Activated CD4-positive, alpha-beta memory T cell treated with anti-CD3 and anti-CD28 coated beads, Interleukin-2, amount 10 ng/mL, durations not matched to agents 7 days and 5 days (primary cell): ENCODE results near the gene MLN. TPM values are rescaled to one million over a fixed set of nuclear protein-coding genes. Genes with fewer than 3 reads are reported as not detected.

ENCODE experiments used
- CTCF ChIA-PET: fragments of 350-600 bp; sonication (Branson Sonifier 250); formaldehyde crosslinking; loops from one replicate; lab custom pipeline; 2021; ENCODE audit warnings: antibody characterized with exemption, inconsistent platforms; lab: Charles Lee
- POLR2A ChIA-PET: fragments of 350-600 bp; sonication (Branson Sonifier 250); formaldehyde crosslinking; loops from one replicate; lab custom pipeline; 2021; ENCODE audit warnings: antibody characterized with exemption; lab: Charles Lee
- DNase-seq: peaks from one replicate; pipeline ENCODE4 v3.0.0-alpha.2; 2020
- H3K27ac Mint-ChIP-seq: one replicate; pipeline ENCODE4 v1.8.0; 2021; ENCODE audit warnings: mild to moderate bottlenecking, mixed read lengths
- H3K27me3 Mint-ChIP-seq: one replicate; pipeline ENCODE4 v1.8.0; 2021; ENCODE audit warnings: mixed read lengths
- H3K36me3 Mint-ChIP-seq: one replicate; pipeline ENCODE4 v1.8.0; 2021; ENCODE audit warnings: low read depth, mixed read lengths
- H3K4me1 Mint-ChIP-seq: one replicate; pipeline ENCODE4 v1.8.0; 2021; ENCODE audit warnings: mixed read lengths
- H3K4me3 Mint-ChIP-seq: one replicate; pipeline ENCODE4 v1.8.0; 2021; ENCODE audit warnings: mild to moderate bottlenecking, mixed read lengths
- H3K9me3 Mint-ChIP-seq: one replicate; pipeline ENCODE4 v1.8.0; 2021; ENCODE audit warnings: mixed read lengths
- total RNA-seq, 2 experiments: library from RNA; stranded (reverse); gene quantifications; one replicate each; pipeline ENCODE4 v1.2.3, GENCODE V29; 2021

Gene MLN
- total RNA-seq, 2 experiments from 2014 or later = not detected

DNA sequence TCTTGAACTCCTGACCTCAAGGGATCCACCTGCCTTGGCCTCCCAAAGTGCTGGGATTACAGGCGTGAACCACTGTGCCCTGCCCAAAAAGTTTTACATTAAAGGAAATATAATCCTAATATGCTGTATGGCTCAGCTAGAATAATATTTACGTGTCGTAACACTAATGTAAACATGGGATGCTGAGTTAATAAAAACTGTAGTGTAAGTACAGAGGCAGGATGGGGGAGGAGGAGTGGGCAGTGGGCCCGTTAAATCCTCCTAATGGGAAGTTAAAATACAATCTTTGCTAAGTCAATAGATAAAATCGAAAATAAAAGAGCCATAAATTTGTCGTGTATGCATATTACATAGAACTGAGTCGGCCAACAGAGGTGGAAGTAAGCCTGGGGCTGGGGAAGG is 45.0 kb downstream of the MLN start:
- Mint-ChIP-seq H3K27ac (no peak overlapping the region), H3K27me3 (no peaks in the 10 kb centered on the region), H3K4me3 (no peak overlapping the region), H3K9me3 (no peaks in the 10 kb centered on the region), H3K4me1 (no peaks in the 10 kb centered on the region), H3K36me3 (no peaks in the 10 kb centered on the region)
- no peak for DNase-seq
- ChIA-PET CTCF (interaction anchor here (0.7 to 1.2 kb wide), 2 partner anchors 14 to 47 kb away, joined by 3 read pairs; partner anchors contain the start of gene UQCC2), POLR2A (interaction anchor here (1.2 kb wide), 1 partner anchor 47 kb away, joined by 4 read pairs; the partner anchor contains the start of gene UQCC2)

DNA sequence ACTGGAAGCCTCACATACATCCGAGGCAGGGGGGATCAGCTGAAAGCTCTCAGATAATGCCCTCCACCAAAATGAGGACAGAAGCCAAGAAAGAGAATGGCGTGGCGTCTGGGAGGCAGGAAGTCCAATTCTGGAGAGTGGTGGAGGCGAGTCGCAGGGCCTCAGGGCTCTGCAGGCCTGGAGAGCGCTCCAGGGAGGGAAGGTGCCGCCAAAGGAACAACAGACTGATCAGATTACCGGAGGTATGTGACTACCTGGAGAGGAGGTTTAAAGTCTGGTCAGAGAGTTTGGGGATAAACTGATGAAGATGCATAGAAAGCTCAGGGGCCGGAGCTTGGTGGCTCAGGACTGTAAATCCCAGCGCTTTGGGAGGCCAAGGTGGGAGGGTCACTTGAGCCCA is 45.9 kb downstream of the MLN start:
- CTCF ChIA-PET = no interaction called here
- H3K27me3 Mint-ChIP-seq = no peaks in the 10 kb centered on the region
- POLR2A ChIA-PET = no interaction called here
- H3K9me3 Mint-ChIP-seq = no peaks in the 10 kb centered on the region
- no peak overlapping the region for H3K27ac Mint-ChIP-seq
- no peaks in the 10 kb centered on the region for H3K36me3 Mint-ChIP-seq
- H3K4me3 Mint-ChIP-seq = no peak overlapping the region
- no peaks in the 10 kb centered on the region for H3K4me1 Mint-ChIP-seq
- DNase-seq = no peak

DNA sequence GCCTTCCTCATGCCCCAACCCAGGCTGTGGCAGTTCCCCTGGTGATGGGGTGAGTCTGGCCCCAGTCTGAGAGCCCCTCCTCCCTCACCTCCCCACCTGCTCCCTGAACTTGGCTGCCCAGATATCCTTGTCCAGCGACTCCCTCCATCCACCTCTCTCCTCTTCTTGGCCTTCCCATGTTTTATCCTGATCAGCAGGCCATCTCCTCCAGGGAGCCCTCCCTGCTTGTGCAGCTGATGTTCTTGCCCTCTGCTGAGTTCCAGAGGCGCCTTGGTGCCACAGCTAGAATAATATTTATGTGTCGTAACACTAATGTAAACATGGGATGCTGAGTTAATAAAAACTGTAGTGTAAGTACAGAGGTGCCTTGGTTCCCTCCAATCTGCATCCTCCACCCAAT is 46.7 kb downstream of the MLN start:
- Mint-ChIP-seq H3K36me3 (no peaks in the 10 kb centered on the region), H3K4me1 (no peaks in the 10 kb centered on the region), H3K27ac (no peak overlapping the region), H3K27me3 (no peaks in the 10 kb centered on the region), H3K4me3 (no peak overlapping the region), H3K9me3 (no peaks in the 10 kb centered on the region)
- ChIA-PET CTCF (no interaction called here), POLR2A (no interaction called here)
- DNase-seq = no peak

DNA sequence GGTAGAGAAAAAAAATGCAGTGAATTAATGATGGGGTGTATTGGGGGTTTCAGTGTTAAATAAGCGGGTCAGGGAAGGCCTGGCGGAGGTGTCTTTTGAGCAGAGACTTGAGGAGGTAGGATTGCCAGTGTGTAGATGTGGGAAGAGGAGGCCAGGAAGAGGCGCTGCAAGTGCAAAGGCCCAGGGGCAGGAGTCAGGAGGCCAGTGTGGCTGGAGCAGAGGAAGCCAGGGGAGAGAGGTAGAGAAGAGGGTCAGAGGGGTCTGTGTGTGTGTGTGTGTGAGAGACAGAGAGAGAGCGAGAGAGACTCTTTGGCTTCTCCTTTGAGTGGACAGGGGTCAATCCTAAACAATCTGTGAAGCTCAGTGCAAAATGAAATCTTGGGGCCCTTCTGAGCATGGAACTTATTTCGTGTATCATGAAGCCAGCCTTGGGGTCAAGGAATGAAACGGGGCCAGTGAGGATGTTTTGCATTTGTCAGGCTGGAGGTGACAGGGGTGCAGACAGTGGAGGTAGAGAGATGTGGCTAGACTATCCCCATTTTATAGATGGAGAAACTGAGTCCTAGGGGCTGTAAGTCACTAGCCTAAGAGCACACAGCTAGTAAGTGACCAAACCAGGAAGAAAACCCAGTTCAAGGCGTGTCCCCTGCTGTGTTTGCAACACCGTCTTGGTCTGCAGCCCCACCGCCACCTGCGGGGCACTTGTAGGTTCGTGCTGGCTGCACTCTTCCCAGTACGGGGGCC is 47.4 kb downstream of the MLN start:
- no peak for DNase-seq
- H3K9me3 Mint-ChIP-seq = no peaks in the 10 kb centered on the region
- POLR2A ChIA-PET = no interaction called here
- H3K4me3 Mint-ChIP-seq = no peak overlapping the region
- H3K36me3 Mint-ChIP-seq = no peaks in the 10 kb centered on the region
- H3K4me1 Mint-ChIP-seq = no peaks in the 10 kb centered on the region
- no peaks in the 10 kb centered on the region for H3K27me3 Mint-ChIP-seq
- H3K27ac Mint-ChIP-seq = no peak overlapping the region
- CTCF ChIA-PET = no interaction called here

DNA sequence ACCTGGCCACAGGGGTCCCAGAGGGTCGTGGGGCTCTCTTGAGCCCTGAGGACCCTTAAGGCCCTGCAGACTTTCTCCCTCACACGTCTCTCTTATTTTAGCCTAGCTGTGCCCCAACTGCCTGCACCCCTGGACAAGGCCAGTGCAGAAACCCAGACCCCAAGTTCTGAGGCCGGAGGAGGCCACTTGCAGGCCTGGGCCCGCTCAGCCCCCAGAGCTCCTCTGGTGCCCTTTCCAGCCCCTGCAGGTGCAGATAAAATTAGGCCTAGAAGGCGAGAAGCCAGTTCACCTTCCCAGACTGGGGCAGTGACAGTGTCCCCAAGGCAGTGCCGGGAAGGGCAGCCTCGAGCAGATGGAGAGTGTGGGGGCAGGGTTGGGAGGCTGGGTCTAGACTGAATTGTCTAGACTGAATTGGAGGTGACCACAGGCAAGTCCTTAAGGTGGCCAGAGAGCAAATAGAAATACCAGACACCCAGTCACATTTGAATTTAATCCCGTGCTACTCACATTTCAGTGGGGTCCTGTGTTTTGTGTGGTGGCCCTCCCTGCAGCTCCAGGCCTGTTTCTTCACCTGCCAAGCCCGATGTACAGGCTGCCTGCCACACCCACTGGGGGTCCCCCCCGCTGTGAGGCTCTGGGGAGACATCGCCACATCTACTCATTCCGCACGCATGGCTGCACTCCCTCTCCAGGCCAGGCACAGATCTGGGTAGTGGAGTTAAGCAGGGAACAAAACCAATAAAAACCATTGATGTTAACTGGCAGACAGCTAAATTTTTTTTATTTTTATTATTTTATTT is 48.5 kb downstream of the MLN start:
- no peak overlapping the region for H3K27ac Mint-ChIP-seq
- H3K36me3 Mint-ChIP-seq = no peaks in the 10 kb centered on the region
- H3K4me1 Mint-ChIP-seq = no peaks in the 10 kb centered on the region
- H3K4me3 Mint-ChIP-seq = no peak overlapping the region
- DNase-seq = no peak
- no peaks in the 10 kb centered on the region for H3K27me3 Mint-ChIP-seq
- ChIA-PET POLR2A (no interaction called here), CTCF (no interaction called here)
- H3K9me3 Mint-ChIP-seq = no peaks in the 10 kb centered on the region

DNA sequence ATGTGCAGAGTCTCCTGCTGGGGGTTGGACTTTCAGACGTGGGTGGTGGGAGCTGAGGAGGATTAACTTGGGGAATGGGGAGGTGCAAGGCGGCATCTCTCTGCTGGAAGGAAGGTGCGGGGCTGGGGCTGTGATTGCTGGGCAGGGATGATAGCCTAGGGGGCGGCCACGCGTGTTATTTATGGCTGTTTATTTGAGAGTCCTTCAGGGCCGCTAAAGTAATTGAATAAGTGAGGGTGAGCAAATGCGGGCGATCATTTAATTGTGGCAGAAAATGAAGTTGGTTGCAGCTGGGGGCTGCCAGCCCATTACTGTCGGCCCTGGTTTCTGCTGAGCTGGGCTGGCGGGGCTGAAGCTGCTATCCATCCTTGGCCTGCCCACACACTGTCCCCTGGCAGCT is 49.6 kb downstream of the MLN start:
- Mint-ChIP-seq H3K9me3 (no peaks in the 10 kb centered on the region), H3K4me1 (no peaks in the 10 kb centered on the region), H3K36me3 (no peaks in the 10 kb centered on the region), H3K27me3 (no peaks in the 10 kb centered on the region), H3K27ac (no peak overlapping the region), H3K4me3 (no peak overlapping the region)
- CTCF ChIA-PET = interaction anchor here (1.8 kb wide), 1 partner anchor 10 kb away, joined by 5 read pairs; no protein-coding TSS in a partner anchor
- DNase-seq = no peak
- POLR2A ChIA-PET = no interaction called here

DNA sequence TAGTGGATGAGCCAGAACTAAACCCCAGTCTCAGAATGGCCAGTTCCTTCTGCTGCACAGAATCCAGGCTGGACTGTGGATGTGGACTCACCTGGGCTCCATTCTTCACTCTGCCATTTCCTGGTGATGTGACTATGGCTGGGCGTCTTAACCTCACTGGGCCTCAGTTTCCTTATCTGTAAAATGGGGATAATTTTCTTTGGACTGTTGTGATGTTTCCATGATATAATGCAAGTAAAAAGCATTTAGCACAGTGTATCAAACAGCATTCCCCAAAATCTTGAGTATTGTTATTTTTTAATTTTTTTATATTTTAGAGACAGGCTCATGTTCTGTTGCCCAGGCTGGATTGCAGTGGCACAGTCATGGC is 51.2 kb downstream of the MLN start:
- Mint-ChIP-seq H3K36me3 (no peaks in the 10 kb centered on the region), H3K27ac (no peak overlapping the region), H3K27me3 (no peaks in the 10 kb centered on the region), H3K9me3 (no peaks in the 10 kb centered on the region), H3K4me3 (no peak overlapping the region), H3K4me1 (no peaks in the 10 kb centered on the region)
- DNase-seq = no peak
- ChIA-PET CTCF (interaction anchor here (1.4 to 1.8 kb wide), 2 partner anchors 9 kb away, joined by 3 to 5 read pairs; no protein-coding TSS in a partner anchor), POLR2A (no interaction called here)

DNA sequence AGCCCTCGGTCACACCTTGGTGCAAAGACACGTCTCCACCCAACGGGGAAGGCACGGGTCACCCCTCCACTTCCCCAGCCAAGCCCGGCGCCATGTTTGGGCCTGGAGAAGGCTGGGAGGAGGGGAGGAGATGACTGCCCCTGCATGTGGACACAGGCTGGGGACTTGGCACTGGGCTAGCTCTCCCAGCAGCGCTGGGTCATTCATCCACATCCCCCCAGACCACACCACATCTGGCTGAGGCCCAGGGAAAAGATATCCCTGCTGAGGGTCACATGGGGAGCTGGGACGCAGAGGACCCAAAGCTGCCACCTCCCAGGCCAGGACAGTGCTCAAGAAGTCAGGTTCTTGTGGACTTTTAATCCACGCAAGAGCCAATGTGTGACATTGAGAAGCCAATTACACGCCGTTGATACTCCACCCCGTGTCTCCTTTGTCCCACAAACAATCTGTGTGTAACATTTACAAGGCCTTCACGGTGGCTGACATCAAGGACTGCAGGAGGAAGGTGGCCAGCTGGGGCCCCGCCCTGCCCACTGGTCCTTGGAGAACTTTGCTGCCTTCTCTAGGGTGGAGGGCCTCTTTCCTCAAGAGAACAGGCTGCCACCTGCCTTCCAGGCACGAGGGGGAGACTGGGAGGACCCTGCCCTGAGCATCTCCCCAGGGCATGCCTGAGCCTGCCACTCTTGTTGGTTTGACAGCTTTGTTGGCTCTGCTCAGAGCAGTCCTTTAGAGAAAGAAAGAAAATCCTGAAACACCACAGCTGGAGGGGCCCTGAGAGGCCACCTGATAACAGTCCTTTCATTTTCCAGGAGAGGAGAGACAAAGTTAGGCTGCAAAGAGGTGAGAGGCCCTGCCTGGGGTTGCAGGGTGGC is 51.8 kb downstream of the MLN start:
- H3K27ac Mint-ChIP-seq = no peak overlapping the region
- no peaks in the 10 kb centered on the region for H3K36me3 Mint-ChIP-seq
- ChIA-PET POLR2A (no interaction called here), CTCF (interaction anchor here (1.4 kb wide), 1 partner anchor 9 kb away, joined by 3 read pairs; no protein-coding TSS in a partner anchor)
- DNase-seq = no peak
- H3K4me3 Mint-ChIP-seq = no peak overlapping the region
- H3K9me3 Mint-ChIP-seq = no peaks in the 10 kb centered on the region
- no peaks in the 10 kb centered on the region for H3K4me1 Mint-ChIP-seq
- H3K27me3 Mint-ChIP-seq = no peaks in the 10 kb centered on the region

DNA sequence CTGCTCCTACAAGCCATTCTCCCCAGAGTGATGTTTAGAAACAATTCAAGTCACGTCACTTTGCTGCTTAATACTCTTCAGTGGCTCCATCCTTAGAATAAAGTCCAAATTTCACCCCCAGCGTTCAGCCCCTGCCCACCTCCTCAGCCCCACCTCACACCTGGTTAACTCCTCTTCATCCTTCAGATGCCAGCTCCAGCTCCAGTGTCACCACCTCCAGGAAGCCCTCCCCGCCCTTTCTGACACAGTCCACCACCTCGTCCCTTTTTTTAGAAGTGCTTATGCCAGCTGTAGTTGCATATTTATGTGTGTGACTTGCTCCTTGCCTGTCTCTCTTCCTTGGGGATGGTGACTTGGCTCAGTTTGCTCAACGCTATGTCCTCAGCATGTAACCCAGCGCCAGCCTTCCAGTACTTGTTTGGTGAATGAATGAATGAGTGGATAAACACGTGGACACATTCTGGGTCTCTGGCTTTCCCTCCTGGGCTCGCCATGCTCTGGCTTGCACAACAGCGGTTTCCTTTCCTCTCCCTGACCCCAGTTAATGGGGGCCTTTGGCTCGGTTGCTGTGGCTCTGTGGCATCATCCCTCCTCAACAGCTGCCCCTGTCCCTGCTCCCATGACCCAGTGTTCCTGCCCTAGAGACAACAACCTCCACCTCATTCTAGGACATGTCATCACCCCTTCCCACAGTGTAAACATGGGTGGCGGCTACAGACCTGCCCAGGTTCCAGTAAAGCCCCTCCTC is 53.4 kb downstream of the MLN start:
- H3K27ac Mint-ChIP-seq = no peak overlapping the region
- CTCF ChIA-PET = no interaction called here
- POLR2A ChIA-PET = no interaction called here

DNA sequence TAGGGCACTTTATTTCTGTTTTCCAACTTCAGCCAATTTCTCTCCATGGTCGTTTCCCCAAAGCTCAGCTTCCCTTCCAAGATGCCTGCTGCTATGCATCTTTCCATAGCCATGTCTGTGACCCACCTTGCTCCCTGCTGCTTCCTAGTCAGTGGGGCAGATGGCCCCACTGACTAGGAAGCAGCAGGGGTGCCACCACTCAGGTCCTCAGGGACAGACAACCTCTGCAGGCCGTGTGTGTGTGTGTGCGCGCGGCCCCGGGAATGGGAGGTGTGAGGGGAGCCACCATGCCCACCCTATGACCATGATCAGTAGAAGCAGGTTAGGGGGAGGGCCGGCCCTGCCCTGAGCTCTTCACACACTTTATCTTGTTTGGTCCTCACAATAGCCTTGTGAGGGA is 54.4 kb downstream of the MLN start:
- Mint-ChIP-seq H3K4me1 (no peaks in the 10 kb centered on the region), H3K27me3 (peaks cover 1% of the 10 kb centered on the region), H3K9me3 (no peaks in the 10 kb centered on the region), H3K4me3 (no peak overlapping the region), H3K27ac (no peak overlapping the region), H3K36me3 (no peaks in the 10 kb centered on the region)
- DNase-seq = no peak
- CTCF ChIA-PET = no interaction called here
- POLR2A ChIA-PET = no interaction called here

More for the DNA sequence above, 53.4 kb downstream of the MLN start:
- Mint-ChIP-seq H3K4me3 (no peak overlapping the region), H3K36me3 (no peaks in the 10 kb centered on the region), H3K27me3 (peaks cover 1% of the 10 kb centered on the region), H3K9me3 (no peaks in the 10 kb centered on the region), H3K4me1 (no peaks in the 10 kb centered on the region)
- no peak for DNase-seq

DNA sequence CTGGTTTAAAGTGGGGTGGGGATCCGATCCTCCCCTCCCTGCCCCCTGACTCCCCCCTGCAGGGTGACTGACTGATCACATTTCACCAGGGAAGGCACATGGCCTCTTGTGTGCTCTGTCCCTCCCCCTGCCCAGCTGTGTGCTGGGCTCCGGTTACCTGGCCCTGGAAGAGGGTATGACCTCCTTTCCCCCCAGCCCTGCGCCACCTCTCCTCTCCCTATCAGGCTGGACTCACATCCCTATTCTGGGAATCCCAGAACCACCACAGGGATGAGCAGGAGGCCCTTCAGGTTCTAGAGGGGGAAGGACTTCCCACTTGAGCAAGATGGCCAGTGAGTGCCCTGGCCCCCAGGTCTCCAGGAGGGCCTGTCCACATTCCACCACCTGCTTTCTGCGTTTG is 55.0 kb downstream of the MLN start:
- no peak overlapping the region for H3K4me3 Mint-ChIP-seq
- no peaks in the 10 kb centered on the region for H3K9me3 Mint-ChIP-seq
- no peak overlapping the region for H3K27ac Mint-ChIP-seq
- H3K27me3 Mint-ChIP-seq = peaks cover 7% of the 10 kb centered on the region
- no peaks in the 10 kb centered on the region for H3K4me1 Mint-ChIP-seq
- ChIA-PET CTCF (no interaction called here), POLR2A (no interaction called here)
- DNase-seq = no peak
- H3K36me3 Mint-ChIP-seq = no peaks in the 10 kb centered on the region

DNA sequence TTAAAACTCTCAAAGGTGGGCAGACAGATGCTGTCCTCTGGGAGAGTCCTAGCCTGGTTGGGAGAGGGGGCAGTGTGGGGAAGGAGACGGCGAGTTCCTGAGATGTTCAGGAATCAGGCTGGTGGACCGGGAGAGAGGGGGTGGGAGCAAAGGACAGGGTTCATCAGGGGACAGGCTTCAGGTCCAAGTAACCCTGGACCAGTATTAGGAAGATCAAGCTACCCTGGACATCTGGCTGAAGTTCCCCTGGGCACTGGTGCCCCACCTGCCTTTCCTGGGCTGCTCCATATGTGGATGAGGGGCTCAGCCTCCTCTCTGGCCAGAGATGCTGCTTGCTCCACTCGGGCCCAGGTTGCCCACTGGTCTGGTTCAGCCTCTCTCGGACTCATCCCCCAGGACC is 56.0 kb downstream of the MLN start:
- CTCF ChIA-PET = no interaction called here
- peaks cover 14% of the 10 kb centered on the region for H3K27me3 Mint-ChIP-seq
- POLR2A ChIA-PET = no interaction called here

More for the DNA sequence above, 56.0 kb downstream of the MLN start:
- H3K4me3 Mint-ChIP-seq = no peak overlapping the region
- H3K4me1 Mint-ChIP-seq = no peaks in the 10 kb centered on the region
- no peak for DNase-seq
- no peaks in the 10 kb centered on the region for H3K36me3 Mint-ChIP-seq
- no peaks in the 10 kb centered on the region for H3K9me3 Mint-ChIP-seq
- no peak overlapping the region for H3K27ac Mint-ChIP-seq
